Kidney epithelial cell (primary cell): ENCODE measurements around the gene NFKBIB. TPM values are rescaled to one million over a fixed set of nuclear protein-coding genes. Genes with fewer than 3 reads are reported as not detected.

ENCODE experiments used
- DNase-seq: peaks from one replicate; pipeline ENCODE4 v3.0.0-alpha.2; 2010; ENCODE audit warnings: low read depth
- H3K27me3 ChIP-seq: 2 replicates; pipeline ENCODE4 v1.6.0; 2011; ENCODE audit warnings: low read length; ENCODE audit not compliant: control insufficient read depth, insufficient read depth
- H3K36me3 ChIP-seq: 2 replicates; pipeline ENCODE4 v1.5.1; 2011; ENCODE audit warnings: low read length; ENCODE audit not compliant: control insufficient read depth, insufficient read depth
- H3K4me3 ChIP-seq: 2 replicates; pipeline ENCODE4 v1.5.1; 2011; ENCODE audit warnings: low read depth, mild to moderate bottlenecking, control low read depth, low read length
- total RNA-seq: library from RNA; depleted of rRNA; stranded (reverse); fragments of >200 nt; gene quantifications from 2 replicates; pipeline ENCODE4 v1.2.3, GENCODE V29; 2015
- TF ChIP-seq, protein P1 (sequence below): IDR thresholded peaks from 2 replicates; pipeline ENCODE4 v1.5.1; 2011; ENCODE audit warnings: mild to moderate bottlenecking, moderate library complexity, low read length, control low read depth, inconsistent platforms; ENCODE audit not compliant: insufficient read depth, poor library complexity, severe bottlenecking

The NFKBIB gene, protein sequence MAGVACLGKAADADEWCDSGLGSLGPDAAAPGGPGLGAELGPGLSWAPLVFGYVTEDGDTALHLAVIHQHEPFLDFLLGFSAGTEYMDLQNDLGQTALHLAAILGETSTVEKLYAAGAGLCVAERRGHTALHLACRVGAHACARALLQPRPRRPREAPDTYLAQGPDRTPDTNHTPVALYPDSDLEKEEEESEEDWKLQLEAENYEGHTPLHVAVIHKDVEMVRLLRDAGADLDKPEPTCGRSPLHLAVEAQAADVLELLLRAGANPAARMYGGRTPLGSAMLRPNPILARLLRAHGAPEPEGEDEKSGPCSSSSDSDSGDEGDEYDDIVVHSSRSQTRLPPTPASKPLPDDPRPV
- total RNA-seq: 39.0 and 41.7 TPM in 2 replicates

DNA sequence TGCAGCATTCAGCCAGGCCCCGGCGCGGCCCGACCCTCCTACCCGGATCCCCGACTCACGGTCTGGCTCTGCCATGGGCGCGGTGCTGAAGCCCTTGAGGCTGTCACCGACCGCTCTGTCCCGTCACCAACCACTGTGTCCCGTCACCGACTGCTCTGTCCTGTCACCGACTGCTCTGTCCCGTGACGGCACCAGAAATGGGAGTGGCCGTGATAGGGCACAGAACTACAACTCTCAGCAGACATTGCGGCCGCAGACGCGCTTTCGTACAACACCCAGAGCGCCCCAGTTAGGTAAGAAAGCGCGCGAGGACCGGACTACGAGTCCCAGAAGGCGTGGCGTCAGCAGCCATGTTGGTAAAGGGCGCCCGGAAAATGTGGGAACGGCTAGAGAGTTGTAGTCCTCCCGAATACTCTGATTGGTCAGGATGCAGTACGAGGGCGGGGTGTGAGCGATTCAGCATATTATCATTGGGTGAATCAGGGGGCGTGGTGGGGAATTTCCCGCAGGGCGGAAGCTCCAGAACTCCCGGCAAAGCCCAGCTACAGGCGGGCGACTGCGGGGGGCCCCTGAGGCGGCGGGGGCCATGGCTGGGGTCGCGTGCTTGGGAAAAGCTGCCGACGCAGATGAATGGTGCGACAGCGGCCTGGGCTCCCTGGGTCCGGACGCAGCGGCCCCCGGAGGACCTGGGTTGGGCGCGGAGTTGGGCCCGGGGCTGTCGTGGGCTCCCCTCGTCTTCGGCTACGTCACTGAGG is at the start of gene NFKBIB, which contains the start of gene SIRT2:
Gene NFKBIB, plus strand, starts transcription at position 523 of the 755 bp plus-strand sequence. Its CDS starts 64 bp downstream, at position 587.
Gene SIRT2, minus strand, starts transcription at position 172 of the 755 bp plus-strand sequence. Its CDS starts 97 bp downstream, at position 75.
- Histone ChIP-seq H3K4me3 (peak within 1 kb of the TSS; percentile 96), H3K36me3 (no peaks in the 10 kb centered on the region), H3K27me3 (no peaks in the 10 kb centered on the region)
- peak; percentile 99 for DNase-seq
- TF ChIP-seq, protein P1, sequence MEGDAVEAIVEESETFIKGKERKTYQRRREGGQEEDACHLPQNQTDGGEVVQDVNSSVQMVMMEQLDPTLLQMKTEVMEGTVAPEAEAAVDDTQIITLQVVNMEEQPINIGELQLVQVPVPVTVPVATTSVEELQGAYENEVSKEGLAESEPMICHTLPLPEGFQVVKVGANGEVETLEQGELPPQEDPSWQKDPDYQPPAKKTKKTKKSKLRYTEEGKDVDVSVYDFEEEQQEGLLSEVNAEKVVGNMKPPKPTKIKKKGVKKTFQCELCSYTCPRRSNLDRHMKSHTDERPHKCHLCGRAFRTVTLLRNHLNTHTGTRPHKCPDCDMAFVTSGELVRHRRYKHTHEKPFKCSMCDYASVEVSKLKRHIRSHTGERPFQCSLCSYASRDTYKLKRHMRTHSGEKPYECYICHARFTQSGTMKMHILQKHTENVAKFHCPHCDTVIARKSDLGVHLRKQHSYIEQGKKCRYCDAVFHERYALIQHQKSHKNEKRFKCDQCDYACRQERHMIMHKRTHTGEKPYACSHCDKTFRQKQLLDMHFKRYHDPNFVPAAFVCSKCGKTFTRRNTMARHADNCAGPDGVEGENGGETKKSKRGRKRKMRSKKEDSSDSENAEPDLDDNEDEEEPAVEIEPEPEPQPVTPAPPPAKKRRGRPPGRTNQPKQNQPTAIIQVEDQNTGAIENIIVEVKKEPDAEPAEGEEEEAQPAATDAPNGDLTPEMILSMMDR: no peak

DNA sequence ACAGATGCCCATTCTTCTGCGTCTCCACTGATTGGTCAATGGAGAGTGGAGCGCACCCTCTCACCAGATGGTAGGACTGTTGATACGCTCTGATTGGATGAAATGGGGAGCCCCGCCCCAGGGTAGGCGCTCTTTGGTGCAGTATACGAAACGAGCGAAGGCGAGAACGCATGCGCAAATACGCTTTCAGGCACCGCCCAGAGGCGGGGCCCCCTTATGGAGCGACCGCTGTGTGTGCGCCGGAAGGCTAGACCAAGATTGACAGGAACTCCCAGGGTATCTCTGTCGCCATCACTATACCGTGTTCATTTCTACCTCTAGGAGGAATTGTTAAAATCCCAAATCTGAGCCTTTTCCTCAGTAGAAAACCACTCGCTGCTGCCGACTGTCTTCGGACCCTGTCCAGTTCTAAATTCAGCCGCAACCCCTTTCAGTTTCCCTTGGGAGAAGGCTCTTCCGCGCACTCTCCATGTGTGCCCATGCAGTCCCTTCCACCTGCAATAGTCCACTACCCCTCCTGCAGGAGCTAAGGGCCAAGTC is 49.3 kb upstream of the NFKBIB start:
- peak overlapping the region; percentile 55 for H3K4me3 ChIP-seq
- peaks cover 2% of the 10 kb centered on the region for H3K36me3 ChIP-seq
- no peaks in the 10 kb centered on the region for H3K27me3 ChIP-seq
- DNase-seq: no peak
- TF ChIP-seq, protein P1: peak; percentile 5

DNA sequence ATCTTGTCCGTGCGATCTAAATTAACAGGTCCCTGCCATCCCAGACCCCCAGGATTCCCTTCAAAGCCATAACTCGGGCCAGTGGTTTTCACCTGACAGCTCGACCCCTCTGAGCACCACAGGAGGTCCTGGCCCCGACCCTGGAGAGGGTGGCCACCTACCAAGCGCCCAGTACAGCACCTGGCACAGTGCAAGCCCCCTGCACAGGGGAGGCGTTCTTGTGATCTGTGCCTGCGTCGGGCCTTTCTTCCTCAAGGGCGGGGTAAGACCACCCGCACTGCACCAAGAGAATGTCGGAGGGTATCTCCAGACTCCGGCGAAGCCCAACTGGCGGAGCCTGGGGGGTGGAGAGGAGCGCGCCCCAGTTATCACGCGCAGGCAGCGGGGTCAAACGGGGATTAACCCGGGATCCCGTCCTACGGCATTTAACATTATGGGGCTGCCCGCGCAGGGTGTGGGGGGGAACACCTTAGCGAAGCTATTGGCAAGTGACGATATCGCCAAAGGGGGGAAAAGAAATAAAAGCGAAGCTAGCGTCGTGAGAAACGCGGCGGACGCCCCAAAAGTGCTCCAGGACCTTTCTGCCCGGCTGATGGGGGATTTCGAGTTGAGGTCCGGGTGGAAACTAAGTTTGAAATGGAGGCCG is 48.7 kb upstream of the NFKBIB start:
- H3K27me3 ChIP-seq: no peaks in the 10 kb centered on the region
- TF ChIP-seq, protein P1: no peak
- H3K4me3 ChIP-seq: peak overlapping the region; percentile 55
- peaks cover 2% of the 10 kb centered on the region for H3K36me3 ChIP-seq
- no peak for DNase-seq

DNA sequence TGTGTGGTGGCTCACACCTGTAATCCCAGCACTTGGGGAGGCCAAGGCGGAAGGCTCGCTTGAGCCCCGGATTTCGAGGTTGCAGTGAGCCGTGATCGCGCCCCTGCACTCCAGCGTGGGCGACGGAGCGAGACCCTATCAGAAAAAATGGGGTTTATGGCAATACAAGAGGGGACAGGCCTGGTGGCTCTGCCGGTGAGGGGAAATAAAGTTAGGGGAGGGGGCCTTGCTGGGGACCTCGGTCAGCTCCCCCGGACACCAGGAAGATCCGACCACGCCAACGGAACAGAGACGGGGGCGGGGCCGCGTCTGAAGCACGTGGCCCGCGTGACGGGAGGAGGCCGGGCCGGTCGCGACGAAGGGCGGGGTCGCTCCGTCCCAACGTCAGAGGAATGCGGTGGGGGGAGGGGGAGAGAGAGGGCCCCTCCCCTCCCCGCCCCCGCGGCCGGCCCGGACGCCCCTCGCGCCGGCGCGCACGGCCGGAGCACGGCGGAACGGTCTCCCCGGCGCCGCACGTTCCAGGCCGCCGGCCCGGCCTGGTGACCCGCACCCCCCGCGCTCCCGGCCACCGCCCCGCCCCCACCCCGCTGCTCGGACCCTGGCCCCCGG is 48.0 kb upstream of the NFKBIB start:
- Histone ChIP-seq H3K36me3 (peaks cover 2% of the 10 kb centered on the region), H3K27me3 (no peaks in the 10 kb centered on the region), H3K4me3 (peak overlapping the region; percentile 68)
- DNase-seq: no peak
- TF ChIP-seq, protein P1: no peak

DNA sequence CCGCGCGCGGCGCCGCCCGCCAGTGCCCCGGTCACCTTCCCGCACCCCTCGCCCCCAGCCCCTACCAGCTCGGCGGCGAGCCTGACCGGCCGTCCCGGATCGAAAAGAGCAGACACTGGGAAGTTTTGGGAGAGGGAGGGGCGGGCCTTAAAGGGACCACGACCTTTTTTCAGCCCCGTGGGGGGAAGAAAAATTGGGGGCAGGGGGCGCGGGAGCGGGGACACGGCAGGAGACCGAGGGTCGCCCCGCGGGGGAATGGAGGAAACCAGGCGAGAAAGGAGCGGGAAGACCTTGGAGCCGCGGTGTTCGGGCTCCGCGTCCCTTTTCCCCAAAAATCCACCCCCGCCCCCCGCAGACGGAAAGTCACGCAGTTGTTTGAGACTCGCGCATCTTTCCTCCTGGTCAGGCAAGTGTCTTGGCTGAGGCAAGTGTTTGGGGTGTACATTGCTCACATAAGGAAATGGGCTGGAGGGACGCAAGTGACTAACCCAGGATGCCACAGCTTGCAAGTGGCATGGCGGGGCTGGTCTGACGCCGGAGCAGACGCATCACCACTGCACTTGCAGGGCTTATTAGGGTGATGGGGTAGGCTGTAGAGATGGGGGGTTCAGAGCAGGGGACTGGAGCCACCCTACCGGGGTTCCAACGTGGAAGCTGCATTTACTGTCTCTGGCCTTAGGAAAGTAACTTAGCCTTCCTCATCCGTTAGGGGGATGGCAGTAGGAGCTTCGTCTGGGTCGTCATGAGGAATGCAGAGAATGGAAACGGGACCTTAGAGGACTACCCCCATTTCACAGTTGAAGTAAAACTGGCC is 47.3 kb upstream of the NFKBIB start:
- H3K36me3 ChIP-seq: no peaks in the 10 kb centered on the region
- no peak for DNase-seq
- peak overlapping the region; percentile 68 for H3K4me3 ChIP-seq
- TF ChIP-seq, protein P1: no peak
- H3K27me3 ChIP-seq: no peaks in the 10 kb centered on the region
